Adrenal gland (tissue), 12 donors: Measurements from ENCODE around the gene GAL. TPM values are rescaled to one million over a fixed set of nuclear protein-coding genes. Genes with fewer than 3 reads are reported as not detected.

Experiments
- DNase-seq, 7 donors: peaks; one replicate each; pipeline ENCODE4 v3.0.0-alpha.2; 2019 to 2020
- H3K27ac ChIP-seq, 5 donors: fragments of 200-600 bp; sonication (generic) in 4 of 5; 1 replicate in 3 of 5; 2 replicates in 2 of 5; pipeline versions ENCODE4 v1.5.1 to v1.8.0; 2016 to 2020; ENCODE audit warnings: mild to moderate bottlenecking in 1 of 5
- H3K27me3 ChIP-seq: fragments of 200-600 bp; 2 replicates; pipeline ENCODE4 v1.8.0; 2021
- H3K36me3 ChIP-seq, 2 donors: fragments of 200-600 bp; replicated peaks in 1 of 2; 1 replicate in 1 of 2; 2 replicates in 1 of 2; pipeline versions ENCODE4 v1.5.1 to v1.8.0; 2018 to 2022
- H3K4me1 ChIP-seq, 2 donors: fragments of 200-600 bp; replicated peaks in 1 of 2; 1 replicate in 1 of 2; 2 replicates in 1 of 2; pipeline versions ENCODE4 v1.5.1 to v1.8.0; 2018 to 2021
- H3K4me3 ChIP-seq, 4 donors: fragments of 200-600 bp; sonication (generic) in 3 of 4; one replicate each; pipeline ENCODE4 v1.5.1; 2016 to 2018
- H3K9me3 ChIP-seq, 3 donors: fragments of 200-600 bp; sonication (generic) in 1 of 3; replicated peaks in 1 of 3; 1 replicate in 2 of 3; 2 replicates in 1 of 3; pipeline versions ENCODE4 v1.5.1 to v1.8.0; 2016 to 2021
- POLR2A ChIP-seq, 2 donors: fragments of 450-650 bp; IDR thresholded peaks; one replicate each; pipeline ENCODE4 v1.6.1; 2017; ENCODE audit warnings: antibody characterized with exemption in 2 of 2, mild to moderate bottlenecking in 2 of 2, moderate library complexity in 1 of 2
- WGBS, 4 donors: extraction: QIAGEN DNeasy Blood & Tissue Kit in 2 of 4; methylation state at CpG; one replicate each; pipeline versions ENCODE4 v1.1.5 to v1.1.7; 2013 to 2017; 5-methylcytosine and 5-hydroxymethylcytosine counted together
- intact Hi-C, 2 donors: fragments of 100-400 bp; cut with DNase I; formaldehyde crosslinking; loops; one replicate each; pipeline versions ENCODE4 v1.14.1 to v1.15.0; 2022 to 2023
- polyA plus RNA-seq, 3 donors: library from polyadenylated mRNA; stranded (reverse); fragments of 200-250 nt in 2 of 3; fragments of 350-450 nt in 1 of 3; fragmentation: Illumina TruSeq in 1 of 3; extraction: RNeasy Lipid Tissue Mini Kit (QIAGEN cat#74804) in 1 of 3; gene quantifications; one replicate each; pipeline ENCODE4 v1.2.3, GENCODE V29; 2013 to 2014
- total RNA-seq, 9 donors: library from RNA; depleted of rRNA in 4 of 9; stranded (reverse); fragments of >200 nt in 4 of 9; fragments of 120-200 nt in 1 of 9; fragmentation: NEBNext Ultra II Directional in 1 of 9; extraction: Animal tissue kit (Norgen Biotek cat#: 25700) in 1 of 9; gene quantifications; one replicate each; pipeline versions ENCODE4 v1.1.0 to v1.2.4, GENCODE V29; 2013 to 2023
- TF ChIP-seq, protein P1 (sequence below), 6 experiments: fragments of 450-650 bp in 4 of 6; fragments of 200-600 bp in 2 of 6; sonication (generic) in 1 of 6; IDR thresholded peaks; 1 replicate in 5 of 6; 2 replicates in 1 of 6; pipeline versions ENCODE4 v1.5.1 to v1.8.0; 2016 to 2021; ENCODE audit warnings: antibody characterized with exemption in 6 of 6, mild to moderate bottlenecking in 2 of 6, moderate library complexity in 1 of 6
- donor health status: healthy with polysubstance abuse.
- donor health status: Bipolar disorder and iron deficiency.
- donor health status: DM: yes; HTN: yes; CAD: no.
- donor health status: DM: no; HTN: no; CAD: no.
- donor health status: DM: no; HTN: no; CAD: no.
- donor health status: DM: yes; HTN: yes; CAD: no.

GAL gene
- total and polyA plus RNA-seq, 12 donors, result 0.36 to 1.8 (median 0.70) TPM; not detected in 6

DNA sequence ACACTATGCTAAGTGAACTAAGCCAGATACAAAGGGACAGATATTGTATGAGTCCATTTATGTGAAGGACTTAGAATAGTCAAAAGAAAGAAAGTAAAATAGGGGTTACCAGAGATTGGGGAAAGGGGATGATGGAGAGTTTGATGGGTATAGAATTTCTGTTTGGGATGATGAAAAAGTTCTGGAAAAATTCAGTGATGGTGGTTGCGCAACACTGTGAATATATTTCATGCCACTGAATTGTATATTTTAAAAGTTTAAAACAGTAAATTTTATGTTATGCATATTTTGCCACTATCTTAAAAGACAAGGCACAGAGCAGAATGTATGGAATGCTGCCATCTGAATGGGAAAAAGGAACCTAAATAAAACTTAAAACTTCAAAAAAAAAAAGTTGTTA is 37.8 kb downstream of the GAL start:
- Histone ChIP-seq H3K36me3 (no peaks in the 10 kb centered on the region), H3K4me3 (no peak overlapping the region), H3K9me3 (no peaks in the 10 kb centered on the region), H3K27me3 (no peaks in the 10 kb centered on the region), H3K27ac (no peak overlapping the region), H3K4me1 (no peaks in the 10 kb centered on the region)
- TF ChIP-seq POLR2A (IDR thresholded peaks at IDR 0.05), result no peak
- TF ChIP-seq, protein P1, sequence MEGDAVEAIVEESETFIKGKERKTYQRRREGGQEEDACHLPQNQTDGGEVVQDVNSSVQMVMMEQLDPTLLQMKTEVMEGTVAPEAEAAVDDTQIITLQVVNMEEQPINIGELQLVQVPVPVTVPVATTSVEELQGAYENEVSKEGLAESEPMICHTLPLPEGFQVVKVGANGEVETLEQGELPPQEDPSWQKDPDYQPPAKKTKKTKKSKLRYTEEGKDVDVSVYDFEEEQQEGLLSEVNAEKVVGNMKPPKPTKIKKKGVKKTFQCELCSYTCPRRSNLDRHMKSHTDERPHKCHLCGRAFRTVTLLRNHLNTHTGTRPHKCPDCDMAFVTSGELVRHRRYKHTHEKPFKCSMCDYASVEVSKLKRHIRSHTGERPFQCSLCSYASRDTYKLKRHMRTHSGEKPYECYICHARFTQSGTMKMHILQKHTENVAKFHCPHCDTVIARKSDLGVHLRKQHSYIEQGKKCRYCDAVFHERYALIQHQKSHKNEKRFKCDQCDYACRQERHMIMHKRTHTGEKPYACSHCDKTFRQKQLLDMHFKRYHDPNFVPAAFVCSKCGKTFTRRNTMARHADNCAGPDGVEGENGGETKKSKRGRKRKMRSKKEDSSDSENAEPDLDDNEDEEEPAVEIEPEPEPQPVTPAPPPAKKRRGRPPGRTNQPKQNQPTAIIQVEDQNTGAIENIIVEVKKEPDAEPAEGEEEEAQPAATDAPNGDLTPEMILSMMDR (IDR thresholded peaks at IDR 0.05), result no peak
- WGBS, 4 donors, result 97 to 100% (median 98%) methylated on average over 1 of the region's 1 CpG
- intact Hi-C loops, result no loop called here
- DNase-seq, result no peak

GRCh38 chr11:68724293-68724692 is 39.9 kb downstream of the GAL start:
- WGBS, 4 donors, result 64 to 85% (median 78%) methylated on average over 4 of the region's 4 CpGs
- intact Hi-C loops, result no loop called here

GRCh38 chr11:68727783-68728182 is 43.4 kb downstream of the GAL start:
- 72 to 88% (median 77%) methylated on average over 6 of the region's 6 CpGs for WGBS, 4 donors
- no peak for TF ChIP-seq POLR2A (IDR thresholded peaks at IDR 0.05)
- TF ChIP-seq, protein P1 (IDR thresholded peaks at IDR 0.05), result peak in 2 of 6 experiments; percentile 7 to 19
- Histone ChIP-seq H3K36me3 (no peaks in the 10 kb centered on the region), H3K4me3 (no peak overlapping the region), H3K27ac (no peak overlapping the region), H3K9me3 (no peaks in the 10 kb centered on the region), H3K27me3 (no peaks in the 10 kb centered on the region), H3K4me1 (no peaks in the 10 kb centered on the region)
- DNase-seq, result no peak
- intact Hi-C loops, result no loop called here

More at GRCh38 chr11:68724293-68724692, 39.9 kb downstream of the GAL start:
- Histone ChIP-seq H3K4me3 (no peak overlapping the region), H3K9me3 (no peaks in the 10 kb centered on the region), H3K4me1 (no peaks in the 10 kb centered on the region), H3K27ac (no peak overlapping the region), H3K27me3 (no peaks in the 10 kb centered on the region), H3K36me3 (no peaks in the 10 kb centered on the region)
- TF ChIP-seq, protein P1 (IDR thresholded peaks at IDR 0.05), result no peak
- TF ChIP-seq POLR2A (IDR thresholded peaks at IDR 0.05), result no peak
- no peak for DNase-seq

- Histone ChIP-seq H3K36me3 (no peaks in the 10 kb centered on the region), H3K27me3 (no peaks in the 10 kb centered on the region), H3K9me3 (no peaks in the 10 kb centered on the region), H3K4me3 (no peak overlapping the region), H3K27ac (no peak overlapping the region), H3K4me1 (no peaks in the 10 kb centered on the region)
- 86 to 90% (median 89%) methylated on average over 7 of the region's 7 CpGs for WGBS, 4 donors
- intact Hi-C loops, result no loop called here
- no peak for DNase-seq
- TF ChIP-seq POLR2A (IDR thresholded peaks at IDR 0.05), result no peak
- TF ChIP-seq, protein P1 (IDR thresholded peaks at IDR 0.05), result no peak
Observed at GRCh38 chr11:68734111-68734510, 49.8 kb downstream of the GAL start.
